PC-3 (cell line): ENCODE results near the gene ZNF672.

Experiments
- CTCF ChIP-seq: fragments of 300-600 bp; sonication (generic); conservative IDR thresholded peaks from 2 replicates; pipeline ENCODE4 v1.5.1; 2017; ENCODE audit warnings: antibody characterized with exemption, low read depth, mild to moderate bottlenecking, low read length
- EZH2 ChIP-seq: fragments of 300-600 bp; sonication (generic); IDR thresholded peaks from one replicate; pipeline ENCODE4 v1.6.1; 2017; ENCODE audit warnings: antibody characterized with exemption, mild to moderate bottlenecking, low read length; ENCODE audit not compliant: unreplicated experiment
- EZH2phosphoT487 ChIP-seq: fragments of 300-600 bp; sonication (generic); IDR thresholded peaks from 2 replicates; pipeline ENCODE4 v1.6.1; 2018; ENCODE audit warnings: mild to moderate bottlenecking, antibody characterized with exemption, low read length, borderline replicate concordance

- TF ChIP-seq EZH2 (no peak), CTCF (no peak), EZH2phosphoT487 (no peak)
These were observed 10.6 kb downstream of the ZNF672 start for GRCh38 chr1:248848602-248849001.
